GM12865 (cell line): Measurements from ENCODE around the gene PATL1.

Experiments
- DNase-seq: peaks from one replicate; pipeline ENCODE4 v3.0.0; 2010; ENCODE audit warnings: low read depth
- H3K4me3 ChIP-seq: 2 replicates; pipeline ENCODE4 v1.5.1; 2011; ENCODE audit warnings: mild to moderate bottlenecking, low read depth, low read length, control low read depth
- TF ChIP-seq, protein P1 (sequence below): IDR thresholded peaks from 2 replicates; pipeline ENCODE4 v1.5.1; 2011; ENCODE audit warnings: low read length, control low read depth, low read depth, inconsistent platforms; ENCODE audit not compliant: insufficient read depth; ENCODE audit errors: missing control alignments

PATL1 gene

DNA sequence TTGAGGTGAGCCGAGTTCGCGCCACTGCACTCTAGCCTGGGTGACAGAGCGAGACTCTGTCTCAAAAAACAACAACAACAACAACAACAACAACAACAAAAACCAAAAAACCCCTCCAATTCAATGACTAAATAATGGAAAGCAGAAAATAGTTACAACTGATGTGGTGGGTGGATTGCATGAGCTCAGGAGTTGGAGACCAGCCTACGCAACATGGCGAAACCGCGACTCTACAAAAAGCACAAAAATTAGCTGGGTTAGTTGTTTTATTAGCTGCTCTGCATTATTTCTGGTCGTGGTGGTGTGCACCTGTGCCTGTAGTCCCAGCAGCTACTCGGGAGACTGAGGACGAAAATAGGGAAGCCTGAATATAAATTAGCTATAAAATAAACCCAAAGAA is 2.6 kb upstream of the PATL1 start:
- DNase-seq = no peak
- TF ChIP-seq, protein P1, sequence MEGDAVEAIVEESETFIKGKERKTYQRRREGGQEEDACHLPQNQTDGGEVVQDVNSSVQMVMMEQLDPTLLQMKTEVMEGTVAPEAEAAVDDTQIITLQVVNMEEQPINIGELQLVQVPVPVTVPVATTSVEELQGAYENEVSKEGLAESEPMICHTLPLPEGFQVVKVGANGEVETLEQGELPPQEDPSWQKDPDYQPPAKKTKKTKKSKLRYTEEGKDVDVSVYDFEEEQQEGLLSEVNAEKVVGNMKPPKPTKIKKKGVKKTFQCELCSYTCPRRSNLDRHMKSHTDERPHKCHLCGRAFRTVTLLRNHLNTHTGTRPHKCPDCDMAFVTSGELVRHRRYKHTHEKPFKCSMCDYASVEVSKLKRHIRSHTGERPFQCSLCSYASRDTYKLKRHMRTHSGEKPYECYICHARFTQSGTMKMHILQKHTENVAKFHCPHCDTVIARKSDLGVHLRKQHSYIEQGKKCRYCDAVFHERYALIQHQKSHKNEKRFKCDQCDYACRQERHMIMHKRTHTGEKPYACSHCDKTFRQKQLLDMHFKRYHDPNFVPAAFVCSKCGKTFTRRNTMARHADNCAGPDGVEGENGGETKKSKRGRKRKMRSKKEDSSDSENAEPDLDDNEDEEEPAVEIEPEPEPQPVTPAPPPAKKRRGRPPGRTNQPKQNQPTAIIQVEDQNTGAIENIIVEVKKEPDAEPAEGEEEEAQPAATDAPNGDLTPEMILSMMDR = no peak
- H3K4me3 ChIP-seq = no peak overlapping the region

DNA sequence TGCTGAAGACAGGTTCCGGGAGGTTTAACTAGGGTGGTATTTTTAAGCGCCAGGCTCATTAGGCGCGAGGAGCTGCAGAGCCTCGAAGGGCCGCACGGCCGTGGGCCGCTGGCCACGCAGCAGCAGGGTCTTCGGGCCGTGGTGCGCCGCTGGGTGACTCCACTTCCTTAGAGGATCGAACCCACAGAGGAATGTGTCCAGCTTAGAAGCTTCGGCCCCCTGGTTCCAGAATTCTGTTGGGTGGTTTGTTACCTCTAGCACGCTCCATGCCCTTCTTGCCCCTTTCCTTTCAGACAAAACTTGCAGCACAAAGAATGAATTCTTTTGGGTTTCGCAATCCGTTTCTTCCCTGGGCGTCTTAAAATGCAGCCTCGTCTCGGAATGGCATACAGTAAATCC is 773 bp upstream of the PATL1 start:
- H3K4me3 ChIP-seq = peak overlapping the region; percentile 85
- DNase-seq = no peak
- TF ChIP-seq, protein P1 = no peak

DNA sequence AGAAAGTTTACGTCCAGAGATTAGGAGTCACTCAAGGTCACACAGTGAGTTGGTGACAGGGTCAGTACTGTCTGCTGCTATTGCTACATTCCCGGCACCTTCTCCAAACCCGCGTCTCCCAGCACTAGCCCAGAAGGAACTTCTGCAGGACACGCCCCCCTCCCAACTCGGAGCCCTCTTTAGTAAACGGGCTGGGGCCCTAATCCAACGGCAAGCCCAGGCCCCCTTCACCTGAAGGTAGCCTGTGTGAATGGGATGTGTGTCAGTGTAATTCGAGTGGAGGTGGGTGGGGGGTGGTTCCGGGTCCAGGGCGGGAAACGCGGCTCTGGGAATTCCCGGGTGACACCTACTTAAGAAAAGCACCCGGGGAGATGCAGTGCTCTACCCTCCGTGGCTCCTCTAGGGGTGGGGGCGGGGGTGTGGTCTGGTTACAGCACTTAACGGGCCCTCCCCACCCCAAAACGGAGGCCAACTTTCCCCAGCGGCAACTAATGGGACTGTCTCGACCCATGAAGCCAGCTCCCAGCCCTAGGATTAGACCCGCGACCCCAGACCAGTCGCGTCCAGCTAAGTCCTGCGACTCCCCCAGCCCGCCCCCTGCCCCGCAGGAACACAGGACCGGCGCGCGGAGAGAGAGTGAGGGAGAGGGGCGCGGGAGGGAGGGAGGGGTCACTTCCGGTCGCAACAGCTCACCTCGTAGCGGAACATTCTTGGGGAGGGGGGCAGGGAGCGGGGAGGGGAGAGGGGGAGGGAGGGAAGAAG is 468 bp downstream of the PATL1 start:
- peak overlapping the region; percentile 93 for H3K4me3 ChIP-seq
- TF ChIP-seq, protein P1 = no peak
- DNase-seq = peak; percentile 77

DNA sequence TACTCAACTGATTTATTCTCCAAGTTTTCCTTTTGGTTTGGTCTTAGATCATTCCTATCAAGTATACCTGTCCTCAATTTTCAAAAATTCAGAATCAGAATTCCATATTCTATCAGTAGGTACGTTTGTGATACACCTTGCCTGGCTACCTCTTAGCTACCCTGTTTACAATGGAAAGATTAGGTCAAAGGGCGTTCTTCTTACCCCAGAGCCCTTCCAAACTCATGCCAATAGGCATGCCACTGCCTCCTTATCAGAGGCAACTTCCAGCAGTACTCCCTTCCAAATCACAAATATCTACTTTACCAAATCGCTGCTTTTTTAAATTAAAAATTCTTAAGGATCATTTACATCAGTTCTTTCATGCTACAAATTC is 1.0 kb downstream of the PATL1 start:
- H3K4me3 ChIP-seq = peak overlapping the region; percentile 93
- TF ChIP-seq, protein P1 = no peak
- no peak for DNase-seq

DNA sequence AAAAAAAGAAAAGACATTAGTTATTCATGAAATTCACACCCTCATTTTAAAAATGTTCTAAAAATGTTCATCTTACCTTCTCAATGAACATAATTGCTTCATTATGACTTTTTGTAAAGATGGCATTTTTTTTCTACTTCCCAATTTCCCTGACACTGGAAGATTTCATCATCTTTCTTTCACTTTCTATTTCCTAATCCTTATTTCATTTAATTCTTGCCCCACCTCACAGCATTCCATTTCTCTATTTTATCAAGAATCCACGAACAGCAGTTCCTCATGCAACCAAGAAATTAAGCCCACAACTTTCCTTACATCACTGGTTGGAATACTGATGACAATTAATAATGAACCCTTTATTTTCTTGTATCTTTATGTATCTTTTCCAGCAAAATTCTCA is 1.9 kb downstream of the PATL1 start:
- TF ChIP-seq, protein P1 = no peak
- DNase-seq = no peak
- H3K4me3 ChIP-seq = no peak overlapping the region; the same call in 1 of the 2 replicates

DNA sequence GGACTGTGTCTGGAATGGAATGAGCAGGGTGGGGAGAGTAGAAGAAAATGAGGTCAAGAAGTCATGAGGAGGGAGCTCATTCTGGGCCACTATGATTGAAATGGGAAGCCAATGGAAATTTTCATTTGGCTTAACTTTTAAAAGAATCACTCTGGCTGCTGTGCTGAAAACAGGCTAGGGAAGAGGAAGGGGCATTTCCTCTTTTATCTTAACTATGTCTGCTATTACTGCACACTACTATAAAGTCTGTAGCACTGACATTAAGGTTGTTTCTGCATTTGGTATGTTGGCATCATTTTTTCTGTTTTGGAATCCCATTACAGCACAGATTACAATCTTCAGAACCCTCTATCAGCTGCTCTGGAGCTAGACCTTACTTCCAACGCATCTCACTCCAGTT is 8.2 kb downstream of the PATL1 start:
- no peak for DNase-seq
- no peak overlapping the region for H3K4me3 ChIP-seq

More for the DNA sequence above, 8.2 kb downstream of the PATL1 start:
- TF ChIP-seq, protein P1 = no peak
